ENCODE results near the gene SRMS. TPM values are rescaled to one million over a fixed set of nuclear protein-coding genes. Genes with fewer than 3 reads are reported as not detected.
"Not testable (repeated sequence)": the region's sequence is repeated elsewhere in the genome, so short reads cannot be mapped to it uniquely, and the experiment has no call there.

Gene SRMS
- total and polyA plus RNA-seq, 2 donors from 2014 or later = 0.38 TPM; not detected in 1

- no peak for FAIRE-seq
Measured at GRCh38 chr20:63560333-63560805, 12.8 kb upstream of the SRMS start.

GRCh38 chr20:63559485-63560332 is 12.2 kb upstream of the SRMS start:
- FAIRE-seq; DNase-seq; intact Hi-C loops (cut with DNase I); H3K36me3 ChIP-seq (ENCODE audit: control insufficient read depth in 2 of 3, insufficient read depth in 3 of 3, low read length in 3 of 3); H3K27ac ChIP-seq (ENCODE audit: low read depth in 2 of 2, low read length in 2 of 2); H3K4me3 ChIP-seq (ENCODE audit: low read length in 3 of 3); H3K27me3 ChIP-seq (ENCODE audit: control insufficient read depth, insufficient read depth, low read length); H3K9ac ChIP-seq (ENCODE audit: low read length in 3 of 3); H3K9me3 ChIP-seq (ENCODE audit: control insufficient read depth in 2 of 3, insufficient read depth in 1 of 3, low read length in 3 of 3); H3K4me1 ChIP-seq (ENCODE audit: control insufficient read depth in 2 of 3, insufficient read depth in 2 of 3, low read depth in 1 of 3, low read length in 3 of 3): not testable (repeated sequence)

More at GRCh38 chr20:63560333-63560805, 12.8 kb upstream of the SRMS start:
- Histone ChIP-seq H3K36me3 (ENCODE audit: control insufficient read depth in 2 of 3, insufficient read depth in 3 of 3, low read length in 3 of 3) (peaks cover 0 to 3% (median 0%) of the 10 kb centered on the region in 3 donors), H3K27ac (ENCODE audit: low read depth in 2 of 2, low read length in 2 of 2) (no peak overlapping the region), H3K9ac (ENCODE audit: low read length in 3 of 3) (no peak overlapping the region), H3K9me3 (ENCODE audit: control insufficient read depth in 2 of 3, insufficient read depth in 1 of 3, low read length in 3 of 3) (no peaks in the 10 kb centered on the region), H3K27me3 (ENCODE audit: control insufficient read depth, insufficient read depth, low read length) (no peaks in the 10 kb centered on the region), H3K4me1 (ENCODE audit: control insufficient read depth in 2 of 3, insufficient read depth in 2 of 3, low read depth in 1 of 3, low read length in 3 of 3) (no peaks in the 10 kb centered on the region), H3K4me3 (ENCODE audit: low read length in 3 of 3) (no peak overlapping the region)
- intact Hi-C loops (cut with DNase I) = no loop called here
- no peak for DNase-seq
- TF ChIP-seq CTCF (IDR thresholded peaks at IDR 0.05; ENCODE audit: borderline replicate concordance, extremely low read depth, insufficient read depth) = no peak

GRCh38 chr20:63558804-63559484 is 11.4 kb upstream of the SRMS start:
- H3K4me3 ChIP-seq (ENCODE audit: low read length in 3 of 3) = no peak overlapping the region
- H3K9me3 ChIP-seq (ENCODE audit: control insufficient read depth in 2 of 3, insufficient read depth in 1 of 3, low read length in 3 of 3) = no peaks in the 10 kb centered on the region
- no peak overlapping the region for H3K27ac ChIP-seq (ENCODE audit: low read depth in 2 of 2, low read length in 2 of 2)
- intact Hi-C loops (cut with DNase I) = no loop called here
- no peak overlapping the region for H3K9ac ChIP-seq (ENCODE audit: low read length in 3 of 3)
- no peak for FAIRE-seq
- TF ChIP-seq CTCF (IDR thresholded peaks at IDR 0.05; ENCODE audit: borderline replicate concordance, extremely low read depth, insufficient read depth) = no peak
- H3K36me3 ChIP-seq (ENCODE audit: control insufficient read depth in 2 of 3, insufficient read depth in 3 of 3, low read length in 3 of 3) = peaks cover 0 to 3% (median 0%) of the 10 kb centered on the region in 3 donors
- no peaks in the 10 kb centered on the region for H3K4me1 ChIP-seq (ENCODE audit: control insufficient read depth in 2 of 3, insufficient read depth in 2 of 3, low read depth in 1 of 3, low read length in 3 of 3)
- no peak for DNase-seq
- H3K27me3 ChIP-seq (ENCODE audit: control insufficient read depth, insufficient read depth, low read length) = no peaks in the 10 kb centered on the region

DNA sequence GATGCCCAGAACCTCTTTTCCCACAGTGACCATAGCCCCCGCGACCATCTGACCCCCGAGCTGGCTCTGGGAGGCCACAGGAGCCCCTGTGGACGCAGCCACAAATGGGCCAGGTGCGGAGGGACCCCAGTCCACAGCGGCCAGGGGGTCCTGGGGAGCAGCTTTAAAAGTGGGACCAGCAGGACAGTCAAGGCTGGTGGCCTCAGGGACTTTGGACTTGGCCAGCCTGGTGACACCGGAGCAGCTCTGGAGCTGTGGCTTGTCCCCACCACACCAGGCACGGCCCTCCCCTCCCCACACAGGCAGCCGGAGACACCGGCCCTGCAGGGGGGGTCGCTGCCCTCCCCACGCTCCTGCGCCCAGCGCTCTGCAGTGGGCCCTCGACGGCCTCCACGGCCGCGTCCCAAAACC is 9.9 kb upstream of the SRMS start:
- FAIRE-seq (no peak), DNase-seq (no peak)
- Histone ChIP-seq H3K9me3 (ENCODE audit: control insufficient read depth in 2 of 3, insufficient read depth in 1 of 3, low read length in 3 of 3) (no peaks in the 10 kb centered on the region), H3K27ac (ENCODE audit: low read depth in 2 of 2, low read length in 2 of 2) (no peak overlapping the region), H3K27me3 (ENCODE audit: control insufficient read depth, insufficient read depth, low read length) (no peaks in the 10 kb centered on the region), H3K36me3 (ENCODE audit: control insufficient read depth in 2 of 3, insufficient read depth in 3 of 3, low read length in 3 of 3) (peaks cover 0 to 3% (median 0%) of the 10 kb centered on the region in 3 donors), H3K9ac (ENCODE audit: low read length in 3 of 3) (no peak overlapping the region), H3K4me3 (ENCODE audit: low read length in 3 of 3) (no peak overlapping the region), H3K4me1 (ENCODE audit: control insufficient read depth in 2 of 3, insufficient read depth in 2 of 3, low read depth in 1 of 3, low read length in 3 of 3) (no peaks in the 10 kb centered on the region)
- intact Hi-C loops (cut with DNase I) = no loop called here
- no peak for TF ChIP-seq CTCF (IDR thresholded peaks at IDR 0.05; ENCODE audit: borderline replicate concordance, extremely low read depth, insufficient read depth)
